Left kidney (tissue), 2 donors: ENCODE results near the gene LGALS16. TPM values are rescaled to one million over a fixed set of nuclear protein-coding genes. Genes with fewer than 3 reads are reported as not detected.
"Not testable (repeated sequence)": the region's sequence is repeated elsewhere in the genome, so short reads cannot be mapped to it uniquely, and the experiment has no call there.

Source experiments
- DNase-seq: peaks from one replicate; pipeline ENCODE4 v3.0.0-alpha.2; 2013
- polyA plus RNA-seq: library from polyadenylated mRNA; unstranded; fragments of 120-200 nt; gene quantifications from one replicate; pipeline ENCODE4 v1.2.1, GENCODE V29; 2013; ENCODE audit not compliant: insufficient read length

Gene LGALS16
- polyA plus RNA-seq, 1 donor = not detected

- peak; percentile 41 for DNase-seq
These were observed 22.5 kb downstream of the LGALS16 start for GRCh38 chr19:39677961-39678889.

- DNase-seq = no peak
These were observed 23.5 kb downstream of the LGALS16 start for GRCh38 chr19:39679056-39679790.

GRCh38 chr19:39679791-39680168, 24.1 kb downstream of the LGALS16 start:
- DNase-seq = no peak

GRCh38 chr19:39680593-39680992, 24.9 kb downstream of the LGALS16 start:
- no peak for DNase-seq

GRCh38 chr19:39681416-39681815, 25.7 kb downstream of the LGALS16 start:
- no peak for DNase-seq

GRCh38 chr19:39684267-39684666, 28.6 kb downstream of the LGALS16 start:
- DNase-seq = no peak

- DNase-seq = no peak
These were observed 31.0 kb downstream of the LGALS16 start for GRCh38 chr19:39686739-39687138.

- not testable (repeated sequence) for DNase-seq
These were observed 32.9 kb downstream of the LGALS16 start for GRCh38 chr19:39688637-39689036.

GRCh38 chr19:39692166-39692565, 36.5 kb downstream of the LGALS16 start:
- DNase-seq = no peak

- no peak for DNase-seq
These were observed 37.1 kb downstream of the LGALS16 start for GRCh38 chr19:39692822-39693221.

GRCh38 chr19:39695759-39696158, 40.0 kb downstream of the LGALS16 start:
- DNase-seq = no peak

- no peak for DNase-seq
These were observed 40.7 kb downstream of the LGALS16 start for GRCh38 chr19:39696387-39696786.

- DNase-seq = no peak
These were observed 42.8 kb downstream of the LGALS16 start for GRCh38 chr19:39698535-39698934.

- DNase-seq = no peak
These were observed 45.6 kb downstream of the LGALS16 start for GRCh38 chr19:39701291-39701690.

GRCh38 chr19:39704181-39705044, 48.7 kb downstream of the LGALS16 start, which contains the start of gene LGALS14:
TSS of gene LGALS14 (plus strand) at chr19:39704481. CDS start at chr19:39704529, 48 bp downstream.
- DNase-seq = peak; percentile 22

- no peak for DNase-seq
These were observed 50.0 kb downstream of the LGALS16 start for GRCh38 chr19:39705578-39706188.

GRCh38 chr19:39708594-39708993, 52.9 kb downstream of the LGALS16 start:
- no peak for DNase-seq

- DNase-seq = no peak
These were observed 53.5 kb downstream of the LGALS16 start for GRCh38 chr19:39709026-39709872.
